Neutrophil (primary cell): ENCODE measurements around the gene RAX.

Experiments
- H3K27ac ChIP-seq: fragments of 200-600 bp; sonication (generic); 2 replicates; pipeline ENCODE4 v1.5.1; 2016; ENCODE audit warnings: mild to moderate bottlenecking, moderate library complexity
- H3K27me3 ChIP-seq: fragments of 200-600 bp; sonication (generic); 2 replicates; pipeline ENCODE4 v1.6.0; 2016; ENCODE audit warnings: mild to moderate bottlenecking
- H3K36me3 ChIP-seq: fragments of 200-600 bp; sonication (generic); 2 replicates; pipeline ENCODE4 v1.5.1; 2017
- H3K4me1 ChIP-seq, 2 experiments: fragments of 200-600 bp in 1 of 2; sonication (generic) in 1 of 2; 1 replicate in 1 of 2; 2 replicates in 1 of 2; pipeline versions ENCODE4 v1.5.1 to v1.6.1; 2013 to 2016; ENCODE audit warnings: low read depth in 1 of 2, low read length in 1 of 2, mild to moderate bottlenecking in 1 of 2, moderate library complexity in 1 of 2; ENCODE audit not compliant: control insufficient read depth in 1 of 2, insufficient read depth in 1 of 2
- H3K4me3 ChIP-seq, 2 experiments: fragments of 200-600 bp in 1 of 2; sonication (generic) in 1 of 2; 1 replicate in 1 of 2; 2 replicates in 1 of 2; pipeline ENCODE4 v1.5.1; 2013 to 2016; ENCODE audit warnings: low read depth in 1 of 2, low read length in 1 of 2, mild to moderate bottlenecking in 1 of 2, moderate library complexity in 1 of 2
- H3K9me3 ChIP-seq: fragments of 200-600 bp; sonication (generic); 2 replicates; pipeline ENCODE4 v1.5.1; 2016
- CTCF ChIP-seq: fragments of 200-600 bp; sonication (generic); IDR thresholded peaks from 2 replicates; pipeline ENCODE4 v1.5.1; 2016; ENCODE audit warnings: antibody characterized with exemption

Gene RAX

GRCh38 chr18:59218018-59218417 is 55.2 kb downstream of the RAX start:
- no peak overlapping the region for H3K27ac ChIP-seq
- H3K36me3 ChIP-seq, result no peaks in the 10 kb centered on the region
- no peak overlapping the region for H3K4me3 ChIP-seq
- no peaks in the 10 kb centered on the region for H3K4me1 ChIP-seq
- TF ChIP-seq CTCF, result no peak
- no peaks in the 10 kb centered on the region for H3K9me3 ChIP-seq
- H3K27me3 ChIP-seq, result peaks cover 84% of the 10 kb centered on the region
